Lung (tissue), 12 donors: ENCODE data around the gene GABPB2. TPM values are rescaled to one million over a fixed set of nuclear protein-coding genes. Genes with fewer than 3 reads are reported as not detected.
A peak's percentile ranks its signal among the peaks of the same experiment; 100 is the strongest.

Experiments
- ATAC-seq: fragments of 200-7000 bp; cut with Tn5 transposase; one replicate; pipeline ENCODE4 v1.9.1; 2020; ENCODE audit warnings: moderate number of reproducible peaks; ENCODE audit not compliant: insufficient read depth, low FRiP score
- DNase-seq, 3 donors: peaks; one replicate each; pipeline ENCODE4 v3.0.0-alpha.2; 2013 to 2017
- H3K27ac ChIP-seq, 2 donors: one replicate each; pipeline ENCODE4 v1.5.1; 2013; ENCODE audit warnings: mild to moderate bottlenecking in 2 of 2, moderate library complexity in 2 of 2, control low read depth in 1 of 2, inconsistent platforms in 1 of 2, low read depth in 1 of 2, low read length in 1 of 2
- H3K27me3 ChIP-seq, 3 donors: one replicate each; pipeline ENCODE4 v1.5.1; 2013; ENCODE audit warnings: low read length in 2 of 3; ENCODE audit not compliant: control insufficient read depth in 3 of 3, insufficient read depth in 3 of 3
- H3K36me3 ChIP-seq, 4 donors: one replicate each; pipeline ENCODE4 v1.5.1; 2013; ENCODE audit warnings: low read length in 4 of 4, mild to moderate bottlenecking in 1 of 4, moderate library complexity in 1 of 4; ENCODE audit not compliant: control insufficient read depth in 4 of 4, insufficient read depth in 4 of 4
- H3K4me1 ChIP-seq, 5 donors: one replicate each; pipeline ENCODE4 v1.5.1; 2013; ENCODE audit warnings: low read length in 5 of 5, mild to moderate bottlenecking in 2 of 5, moderate library complexity in 1 of 5; ENCODE audit not compliant: control insufficient read depth in 5 of 5, insufficient read depth in 5 of 5
- H3K4me3 ChIP-seq: one replicate; pipeline ENCODE4 v1.5.1; 2013; ENCODE audit warnings: mild to moderate bottlenecking, control low read depth, moderate library complexity
- H3K9ac ChIP-seq, 2 donors: one replicate each; pipeline ENCODE4 v1.5.1; 2013; ENCODE audit warnings: low read length in 2 of 2, control low read depth in 1 of 2; ENCODE audit not compliant: insufficient read depth in 1 of 2
- H3K9me3 ChIP-seq, 4 donors: one replicate each; pipeline ENCODE4 v1.5.1; 2013; ENCODE audit warnings: low read length in 3 of 4, mild to moderate bottlenecking in 1 of 4, moderate library complexity in 1 of 4; ENCODE audit not compliant: control insufficient read depth in 4 of 4, insufficient read depth in 3 of 4
- WGBS, 2 donors: extraction: QIAGEN DNeasy Blood & Tissue Kit; methylation state at CpG; one replicate each; pipeline ENCODE4 v1.1.7; 2013; 5-methylcytosine and 5-hydroxymethylcytosine counted together
- polyA plus RNA-seq, 2 donors: library from polyadenylated mRNA; stranded (reverse); fragments of 200-250 nt; gene quantifications; one replicate each; pipeline ENCODE4 v1.2.1, GENCODE V29; 2013
- total RNA-seq, 2 donors: library from RNA; depleted of rRNA in 1 of 2; stranded (reverse); fragments of >200 nt in 1 of 2; gene quantifications; one replicate each; pipeline ENCODE4 v1.2.1, GENCODE V29; 2014 to 2021
- TF ChIP-seq, protein P1 (sequence below): IDR thresholded peaks from 2 replicates; pipeline ENCODE4 v1.5.1; 2012; ENCODE audit warnings: mild to moderate bottlenecking; ENCODE audit errors: control extremely low read depth, extremely low read depth
- donor health status: control.
- donor health status: control.
- donor health status: Bipolar disorder and iron deficiency.
- donor health status: healthy.
- donor health status: DM: yes; HTN: yes; CAD: no.

The GABPB2 gene
- total and polyA plus RNA-seq, 4 donors, result 4.4 to 16.0 (median 7.8) TPM

DNA sequence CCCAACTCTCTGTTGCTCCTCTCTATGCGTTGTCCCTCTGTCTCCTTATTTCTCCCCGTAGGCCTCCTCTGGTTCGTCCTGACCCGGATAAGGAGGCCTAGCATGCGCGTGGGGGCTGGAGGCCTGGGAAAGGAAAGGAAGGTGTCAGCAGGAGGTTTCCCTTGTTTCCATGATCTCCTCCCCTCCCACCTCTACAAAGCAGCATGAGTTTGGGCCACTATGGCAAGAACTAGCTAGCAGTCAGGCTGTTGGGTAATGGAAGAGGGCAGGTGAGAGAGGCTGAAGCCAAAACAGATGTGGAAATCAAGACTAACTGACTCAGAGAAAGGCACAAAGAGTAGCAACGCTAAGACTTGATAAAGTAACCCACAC, 76.6 kb downstream of the GABPB2 start:
- no peaks in the 10 kb centered on the region for H3K27me3 ChIP-seq
- peak overlapping the region; percentile 71 to 72 for H3K27ac ChIP-seq
- no peaks in the 10 kb centered on the region for H3K9me3 ChIP-seq
- H3K4me1 ChIP-seq, result peaks cover 7 to 32% (median 12%) of the 10 kb centered on the region in 5 donors
- TF ChIP-seq, protein P1, sequence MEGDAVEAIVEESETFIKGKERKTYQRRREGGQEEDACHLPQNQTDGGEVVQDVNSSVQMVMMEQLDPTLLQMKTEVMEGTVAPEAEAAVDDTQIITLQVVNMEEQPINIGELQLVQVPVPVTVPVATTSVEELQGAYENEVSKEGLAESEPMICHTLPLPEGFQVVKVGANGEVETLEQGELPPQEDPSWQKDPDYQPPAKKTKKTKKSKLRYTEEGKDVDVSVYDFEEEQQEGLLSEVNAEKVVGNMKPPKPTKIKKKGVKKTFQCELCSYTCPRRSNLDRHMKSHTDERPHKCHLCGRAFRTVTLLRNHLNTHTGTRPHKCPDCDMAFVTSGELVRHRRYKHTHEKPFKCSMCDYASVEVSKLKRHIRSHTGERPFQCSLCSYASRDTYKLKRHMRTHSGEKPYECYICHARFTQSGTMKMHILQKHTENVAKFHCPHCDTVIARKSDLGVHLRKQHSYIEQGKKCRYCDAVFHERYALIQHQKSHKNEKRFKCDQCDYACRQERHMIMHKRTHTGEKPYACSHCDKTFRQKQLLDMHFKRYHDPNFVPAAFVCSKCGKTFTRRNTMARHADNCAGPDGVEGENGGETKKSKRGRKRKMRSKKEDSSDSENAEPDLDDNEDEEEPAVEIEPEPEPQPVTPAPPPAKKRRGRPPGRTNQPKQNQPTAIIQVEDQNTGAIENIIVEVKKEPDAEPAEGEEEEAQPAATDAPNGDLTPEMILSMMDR, result no peak
- DNase-seq (peak in 1 of 3 donors; percentile 28), ATAC-seq (no peak)
- 15 to 17% methylated on average over 7 of the region's 7 CpGs for WGBS, 2 donors
- H3K36me3 ChIP-seq, result peaks cover 0 to 7% (median 1%) of the 10 kb centered on the region in 4 donors
- peak overlapping the region; percentile 7 for H3K4me3 ChIP-seq
- peak overlapping the region in 1 of 2 donors; percentile 6 for H3K9ac ChIP-seq

DNA sequence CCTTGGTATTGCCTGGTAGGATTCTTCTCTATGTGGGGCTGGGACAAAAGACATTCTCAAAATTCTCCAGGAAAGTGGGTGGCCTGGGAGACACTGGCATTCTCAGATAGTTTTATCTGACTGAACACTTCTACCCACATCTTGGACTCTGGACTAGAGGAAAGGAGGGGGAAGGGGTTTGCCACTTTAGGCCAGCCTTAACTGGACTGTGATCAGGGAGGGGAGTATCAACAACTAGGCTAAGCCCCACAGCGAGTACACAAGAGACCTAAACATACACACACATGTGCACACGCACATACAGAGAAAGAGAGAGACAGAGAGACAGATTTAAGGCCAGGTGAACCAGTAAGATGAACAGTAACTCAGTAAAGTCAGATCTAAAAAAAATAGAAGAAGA, 77.1 kb downstream of the GABPB2 start:
- ATAC-seq (no peak), DNase-seq (no peak)
- TF ChIP-seq, protein P1, result no peak
- Histone ChIP-seq H3K27ac (peak overlapping the region; percentile 71 to 72), H3K4me1 (peaks cover 7 to 32% (median 12%) of the 10 kb centered on the region in 5 donors), H3K9me3 (no peaks in the 10 kb centered on the region), H3K36me3 (peaks cover 0 to 2% (median under 1%) of the 10 kb centered on the region in 4 donors), H3K4me3 (no peak overlapping the region), H3K27me3 (no peaks in the 10 kb centered on the region), H3K9ac (no peak overlapping the region)
- 96 to 100% methylated on average over 2 of the region's 2 CpGs for WGBS, 2 donors

DNA sequence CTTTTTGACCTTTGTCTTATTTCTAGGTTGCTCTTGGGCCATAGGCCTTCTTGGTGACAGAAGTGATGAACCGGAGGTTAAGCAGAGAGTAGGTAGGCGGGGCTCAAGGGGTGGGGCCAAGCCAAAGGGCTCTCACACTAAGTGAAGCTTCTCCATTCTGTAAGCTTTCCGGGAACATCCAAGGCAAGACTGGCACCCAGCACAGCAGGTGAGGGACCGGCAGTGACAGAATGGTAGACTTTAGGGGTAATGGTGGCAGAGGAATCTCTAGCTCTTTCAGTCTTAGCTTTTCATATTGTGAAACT, 85.9 kb downstream of the GABPB2 start, which contains the start of gene TNFAIP8L2:
Gene TNFAIP8L2, plus strand, starts transcription at position 135 of the 305 bp plus-strand sequence. CDS start 2,049 bp downstream, outside the sequence.
- no peak within 1 kb of the TSS for H3K9ac ChIP-seq
- ATAC-seq (peak; percentile 82), DNase-seq (no peak)

More for the DNA sequence above, 85.9 kb downstream of the GABPB2 start, which contains the start of gene TNFAIP8L2:
- H3K36me3 ChIP-seq, result peaks cover 10 to 26% (median 20%) of the 10 kb centered on the region in 4 donors
- TF ChIP-seq, protein P1, result no peak
- 25 to 55% methylated on average over 4 of the region's 4 CpGs for WGBS, 2 donors
- peaks cover 0 to 2% (median 0%) of the 10 kb centered on the region in 5 donors for H3K4me1 ChIP-seq
- peak within 1 kb of the TSS in 1 of 2 donors; percentile 60 for H3K27ac ChIP-seq
- no peaks in the 10 kb centered on the region for H3K27me3 ChIP-seq
- peak within 1 kb of the TSS; percentile 13 for H3K4me3 ChIP-seq
- no peaks in the 10 kb centered on the region for H3K9me3 ChIP-seq
